Measurements from ENCODE around the gene CENPN. TPM values are rescaled to one million over a fixed set of nuclear protein-coding genes. Genes with fewer than 3 reads are reported as not detected.

Gene CENPN
- total and polyA plus RNA-seq, 10 of the 15 experiments (the other 5 are each of a cell fraction or from before 2014, with no cell fraction given), result 39.8 to 143 (median 66.8) TPM

GRCh38 chr16:81000873-81001272, 6.1 kb upstream of the CENPN start:
- Histone ChIP-seq H3K79me2 (ENCODE audit: control insufficient read depth, insufficient read depth, low read length) (peaks cover 97% of the 10 kb centered on the region), H3K27ac (ENCODE audit: control insufficient read depth, insufficient read depth) (no peak overlapping the region), H3K36me3 (ENCODE audit: control insufficient read depth in 2 of 2, insufficient read depth in 2 of 2, low read length in 1 of 2) (0 out of 4 replicates have a peak, but pooled peaks cover 0 to 2% of the 10 kb centered on the region in 2 experiments), H3K27me3 (replicated peaks in 1 of 2; ENCODE audit: control insufficient read depth in 2 of 2, insufficient read depth in 2 of 2, low read length in 1 of 2) (no peaks in the 10 kb centered on the region), H3K4me2 (ENCODE audit: control insufficient read depth, insufficient read depth) (no peak overlapping the region; the same call in 1 of the 2 replicates), H4K20me1 (ENCODE audit: control insufficient read depth, insufficient read depth) (no peaks in the 10 kb centered on the region), H3K4me1 (ENCODE audit: control insufficient read depth, insufficient read depth, low read length) (peaks cover 3% of the 10 kb centered on the region), H2AFZ (ENCODE audit: control insufficient read depth, low read depth, low read length) (no peak overlapping the region), H3K4me3 (no peak overlapping the region), H3K9me3 (replicated peaks; ENCODE audit: control insufficient read depth, insufficient read depth, low read length) (no peaks in the 10 kb centered on the region; the same call in 2 of the 3 replicates), H3K9ac (ENCODE audit: control insufficient read depth, insufficient read depth, low read length) (no peak overlapping the region)
- CTCF ChIA-PET, result interaction anchor here (0.8 kb wide), 1 partner anchor 52 kb away, joined by 3 read pairs; no protein-coding TSS in a partner anchor
- POLR2A ChIA-PET, result interaction anchor here (0.7 kb wide), 1 partner anchor 75 kb away, joined by 3 read pairs; no protein-coding TSS in a partner anchor
- no TSS peak for BruUV-seq (replicated peaks)
- TF ChIP-seq, protein P1, sequence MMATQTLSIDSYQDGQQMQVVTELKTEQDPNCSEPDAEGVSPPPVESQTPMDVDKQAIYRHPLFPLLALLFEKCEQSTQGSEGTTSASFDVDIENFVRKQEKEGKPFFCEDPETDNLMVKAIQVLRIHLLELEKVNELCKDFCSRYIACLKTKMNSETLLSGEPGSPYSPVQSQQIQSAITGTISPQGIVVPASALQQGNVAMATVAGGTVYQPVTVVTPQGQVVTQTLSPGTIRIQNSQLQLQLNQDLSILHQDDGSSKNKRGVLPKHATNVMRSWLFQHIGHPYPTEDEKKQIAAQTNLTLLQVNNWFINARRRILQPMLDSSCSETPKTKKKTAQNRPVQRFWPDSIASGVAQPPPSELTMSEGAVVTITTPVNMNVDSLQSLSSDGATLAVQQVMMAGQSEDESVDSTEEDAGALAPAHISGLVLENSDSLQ (IDR thresholded peaks at IDR 0.05), result no peak
- peak; percentile 58; the same call in 1 of the 2 replicates for TF ChIP-seq ZNF217 (IDR thresholded peaks at IDR 0.05)
- in situ Hi-C loops (cut with MboI) (no loop called here), intact Hi-C loops (cut with micrococcal nuclease; ENCODE audit: unreplicated experiment) (loop anchor here (10.0 kb wide), 3 partner anchors 314 to 1654 kb away; partner anchors contain the start of gene GAN)
- SMC1A ChIA-PET (ENCODE audit: uncharacterized antibody, unreplicated experiment), result interaction anchor here (0.6 to 1.7 kb wide), 3 partner anchors 10 to 260 kb away, joined by 3 read pairs; no protein-coding TSS in a partner anchor
- DNase-seq (ENCODE audit: low read depth, low spot score), result no peak
- FAIRE-seq, result no peak
- ATAC-seq, result no peak
- RAD21 ChIA-PET (ENCODE audit: unreplicated experiment), result no interaction called here
- 97% methylated on average over 3 of the region's 3 CpGs for WGBS (ENCODE audit: insufficient coverage, insufficient replicate concordance, low lambda C conversion rate, missing lambda C conversion rate)

- Histone ChIP-seq H3K36me3 (ENCODE audit: control insufficient read depth in 2 of 2, insufficient read depth in 2 of 2, low read length in 1 of 2) (0 out of 4 replicates have a peak, but pooled peaks cover 0 to 2% of the 10 kb centered on the region in 2 experiments), H2AFZ (ENCODE audit: control insufficient read depth, low read depth, low read length) (no peak overlapping the region), H3K9ac (ENCODE audit: control insufficient read depth, insufficient read depth, low read length) (no peak overlapping the region), H3K4me1 (ENCODE audit: control insufficient read depth, insufficient read depth, low read length) (peaks cover 3% of the 10 kb centered on the region), H3K4me3 (no peak overlapping the region), H3K9me3 (replicated peaks; ENCODE audit: control insufficient read depth, insufficient read depth, low read length) (no peaks in the 10 kb centered on the region; the same call in 2 of the 3 replicates), H3K79me2 (ENCODE audit: control insufficient read depth, insufficient read depth, low read length) (peaks cover 97% of the 10 kb centered on the region), H3K4me2 (ENCODE audit: control insufficient read depth, insufficient read depth) (0 out of 2 replicates have a peak overlapping the region, but pooled peaks have one; percentile 25), H3K27ac (ENCODE audit: control insufficient read depth, insufficient read depth) (no peak overlapping the region), H4K20me1 (ENCODE audit: control insufficient read depth, insufficient read depth) (no peaks in the 10 kb centered on the region), H3K27me3 (replicated peaks in 1 of 2; ENCODE audit: control insufficient read depth in 2 of 2, insufficient read depth in 2 of 2, low read length in 1 of 2) (no peaks in the 10 kb centered on the region)
- ChIA-PET RAD21 (ENCODE audit: unreplicated experiment) (interaction anchor here (1.5 kb wide), 1 partner anchor 34 kb away, joined by 4 read pairs; the partner anchor contains the start of gene ATMIN), SMC1A (ENCODE audit: uncharacterized antibody, unreplicated experiment) (interaction anchor here (0.6 to 2.1 kb wide), 4 partner anchors 8 to 260 kb away, joined by 3 to 6 read pairs (median 3); no protein-coding TSS in a partner anchor), CTCF (interaction anchor here (0.8 to 5.1 kb wide), 2 partner anchors 34 to 53 kb away, joined by 3 to 67 read pairs; partner anchors contain the start of gene ATMIN), POLR2A (interaction anchor here (0.7 to 1.4 kb wide), 2 partner anchors 8 to 74 kb away, joined by 3 to 4 read pairs; no protein-coding TSS in a partner anchor)
- ATAC-seq (no peak), DNase-seq (ENCODE audit: low read depth, low spot score) (no peak), FAIRE-seq (no peak)
- intact Hi-C loops (cut with micrococcal nuclease; ENCODE audit: unreplicated experiment), result loop anchor here (10.0 kb wide), 3 partner anchors 313 to 1653 kb away; partner anchors contain the start of gene GAN
- in situ Hi-C loops (cut with MboI), result no loop called here
- 66% methylated on average over 5 of the region's 5 CpGs for WGBS (ENCODE audit: insufficient coverage, insufficient replicate concordance, low lambda C conversion rate, missing lambda C conversion rate)
- TF ChIP-seq ZNF384 (IDR thresholded peaks at IDR 0.05; ENCODE audit: borderline replicate concordance, low read depth, low read length) (peak; percentile 13; the same call in 1 of the 2 replicates), JUNB (IDR thresholded peaks at IDR 0.05) (no peak)
- no TSS peak for BruUV-seq (replicated peaks)
Observed at GRCh38 chr16:81001330-81001729, 5.7 kb upstream of the CENPN start.

Measured in GM12878 (cell line).